ENCODE results near the gene TMEM108.

DNA sequence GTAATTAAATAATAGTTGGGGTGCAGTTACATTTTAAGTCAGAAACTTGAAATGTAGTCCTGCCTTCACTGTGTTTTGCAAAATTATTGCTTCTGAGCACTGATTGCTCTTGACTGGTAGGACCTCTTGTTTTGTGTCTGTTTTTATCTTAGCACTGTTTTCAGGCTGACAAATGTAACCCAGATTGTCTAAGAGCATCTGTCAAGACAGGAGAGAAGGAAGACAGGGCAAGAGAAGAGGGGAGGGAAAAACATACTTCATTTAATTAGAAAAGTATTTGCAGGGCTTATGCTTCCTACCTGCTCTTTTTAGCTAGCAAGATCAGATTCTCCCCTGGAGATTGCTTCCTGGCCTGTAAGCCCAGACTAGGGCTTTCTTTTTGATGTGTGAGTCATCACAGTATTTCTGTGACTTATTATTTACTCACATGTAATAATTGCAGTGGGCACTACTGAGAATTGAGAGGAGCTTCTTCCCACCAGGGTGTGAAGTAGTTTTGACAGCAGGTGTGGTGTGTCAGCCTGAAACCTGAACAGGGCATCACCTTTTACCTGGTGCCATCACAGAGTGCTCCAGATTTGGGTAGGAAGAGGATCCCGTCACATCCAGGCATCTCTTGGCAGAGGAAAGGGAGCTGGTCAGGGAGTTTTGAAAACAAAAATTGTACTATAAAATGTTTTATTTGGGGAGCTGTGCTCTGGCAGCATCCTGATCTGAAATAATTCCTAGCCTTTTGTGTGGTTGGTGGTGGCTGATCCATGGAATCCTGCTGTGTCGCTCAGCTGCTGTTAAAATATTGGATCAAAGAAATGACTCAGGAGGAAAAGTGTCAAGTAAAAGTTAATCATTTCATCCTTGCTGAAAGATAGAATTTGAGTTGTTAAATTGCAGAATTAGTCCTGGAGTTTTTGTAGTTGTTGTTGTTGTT lies 98.2 kb downstream of the TMEM108 start:
- TF ChIP-seq, protein P1, sequence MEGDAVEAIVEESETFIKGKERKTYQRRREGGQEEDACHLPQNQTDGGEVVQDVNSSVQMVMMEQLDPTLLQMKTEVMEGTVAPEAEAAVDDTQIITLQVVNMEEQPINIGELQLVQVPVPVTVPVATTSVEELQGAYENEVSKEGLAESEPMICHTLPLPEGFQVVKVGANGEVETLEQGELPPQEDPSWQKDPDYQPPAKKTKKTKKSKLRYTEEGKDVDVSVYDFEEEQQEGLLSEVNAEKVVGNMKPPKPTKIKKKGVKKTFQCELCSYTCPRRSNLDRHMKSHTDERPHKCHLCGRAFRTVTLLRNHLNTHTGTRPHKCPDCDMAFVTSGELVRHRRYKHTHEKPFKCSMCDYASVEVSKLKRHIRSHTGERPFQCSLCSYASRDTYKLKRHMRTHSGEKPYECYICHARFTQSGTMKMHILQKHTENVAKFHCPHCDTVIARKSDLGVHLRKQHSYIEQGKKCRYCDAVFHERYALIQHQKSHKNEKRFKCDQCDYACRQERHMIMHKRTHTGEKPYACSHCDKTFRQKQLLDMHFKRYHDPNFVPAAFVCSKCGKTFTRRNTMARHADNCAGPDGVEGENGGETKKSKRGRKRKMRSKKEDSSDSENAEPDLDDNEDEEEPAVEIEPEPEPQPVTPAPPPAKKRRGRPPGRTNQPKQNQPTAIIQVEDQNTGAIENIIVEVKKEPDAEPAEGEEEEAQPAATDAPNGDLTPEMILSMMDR (optimal IDR thresholded peaks at IDR 0.05 in 1 of 3, IDR thresholded peaks at IDR 0.05 in 1 of 3, conservative IDR thresholded peaks at IDR 0.05 in 1 of 3; ENCODE audit: extremely low read depth in 1 of 3, insufficient read depth in 2 of 3, low read length in 3 of 3) = no peak
- no peak for TF ChIP-seq EZH2 (IDR thresholded peaks at IDR 0.05; ENCODE audit: low read length)

Measured in keratinocyte (primary cell).